Panc1 (cell line): ENCODE data around the gene TNIK. TPM values are rescaled to one million over a fixed set of nuclear protein-coding genes. Genes with fewer than 3 reads are reported as not detected.

Experiments
- ATAC-seq: fragments of 200-7000 bp; cut with Tn5 transposase; 2 replicates; pipeline ENCODE4 v1.9.1; 2020; ENCODE audit warnings: mild to moderate bottlenecking, moderate library complexity
- BruUV-seq: library from RNA; stranded (reverse); fragments of 400-500 nt; replicated peaks from 2 replicates; lab custom pipeline; 2021; lab: Mats Ljungman, UMichigan
- CTCF ChIA-PET: fragments of 300-600 bp; sonication (Branson Sonifier 250); formaldehyde crosslinking; loops from one replicate; lab custom pipeline; 2022; ENCODE audit warnings: antibody characterized with exemption; lab: Charles Lee
- POLR2A ChIA-PET: fragments of 300-600 bp; sonication (Branson Sonifier 250); formaldehyde crosslinking; loops from one replicate; lab custom pipeline; 2022; ENCODE audit warnings: antibody characterized with exemption; lab: Charles Lee
- DNase-seq: peaks from one replicate; pipeline ENCODE4 v3.0.0-alpha.2; 2010; ENCODE audit warnings: low read depth, low spot score
- H3K27ac ChIP-seq: 2 replicates; pipeline ENCODE4 v1.5.1; 2011; ENCODE audit warnings: mild to moderate bottlenecking, low read length, inconsistent platforms
- H3K27me3 ChIP-seq: fragments of 200-500 bp; sonication (Bioruptor generic); 2 replicates; pipeline ENCODE4 v1.6.0; 2014; ENCODE audit warnings: low read length, inconsistent platforms; ENCODE audit not compliant: control insufficient read depth, insufficient read depth
- H3K36me3 ChIP-seq: fragments of 200-500 bp; sonication (Bioruptor generic); 2 replicates; pipeline ENCODE4 v1.5.1; 2014; ENCODE audit warnings: inconsistent platforms, mild to moderate bottlenecking, low read length, moderate library complexity; ENCODE audit not compliant: control insufficient read depth, insufficient read depth
- H3K4me1 ChIP-seq: 2 replicates; pipeline ENCODE4 v1.5.1; 2011; ENCODE audit warnings: inconsistent platforms, mild to moderate bottlenecking, low read length, moderate library complexity; ENCODE audit not compliant: control insufficient read depth, insufficient read depth
- H3K4me3 ChIP-seq, 2 experiments: 2 replicates each; pipeline ENCODE4 v1.5.1; 2011 to 2012; ENCODE audit warnings: low read depth in 2 of 2, low read length in 2 of 2, mild to moderate bottlenecking in 2 of 2, inconsistent platforms in 1 of 2, moderate library complexity in 1 of 2
- H3K9me3 ChIP-seq: fragments of 200-500 bp; sonication (Bioruptor generic); 2 replicates; pipeline ENCODE4 v1.5.1; 2014; ENCODE audit warnings: low read depth, mild to moderate bottlenecking, inconsistent platforms, low read length, moderate library complexity; ENCODE audit not compliant: control insufficient read depth, insufficient read depth
- CTCF ChIP-seq: fragments of 450-650 bp; IDR thresholded peaks from 2 replicates; pipeline ENCODE4 v1.5.1; 2017; ENCODE audit warnings: mild to moderate bottlenecking
- POLR2AphosphoS5 ChIP-seq: IDR thresholded peaks from 2 replicates; pipeline ENCODE4 v1.6.1; 2012; ENCODE audit warnings: mild to moderate bottlenecking, low read depth, low read length, moderate library complexity
- REST ChIP-seq, 2 experiments: IDR thresholded peaks; 2 replicates each; pipeline ENCODE4 v1.6.1; 2011 to 2012; ENCODE audit warnings: low read depth in 2 of 2, control low read depth in 1 of 2, low read length in 1 of 2, mild to moderate bottlenecking in 1 of 2, moderate library complexity in 1 of 2; ENCODE audit not compliant: insufficient read depth in 1 of 2
- SIN3A ChIP-seq: IDR thresholded peaks from 2 replicates; pipeline ENCODE4 v1.6.1; 2012; ENCODE audit warnings: low read depth, mild to moderate bottlenecking, low read length, moderate library complexity, borderline replicate concordance; ENCODE audit not compliant: insufficient read depth
- TCF7L2 ChIP-seq: IDR thresholded peaks from 2 replicates; pipeline ENCODE4 v1.6.1; 2011; ENCODE audit warnings: mild to moderate bottlenecking, low read depth, low read length, inconsistent platforms
- in situ Hi-C: cut with HindIII; loops from 2 replicates; pipeline ENCODE4 v1.10.0; 2016; ENCODE audit warnings: low sequenced_read_pairs, low pct_unique_long_range_greater_than_20kb
- intact Hi-C: fragments of 100-400 bp; cut with micrococcal nuclease; formaldehyde crosslinking; loops from one replicate; pipeline ENCODE4 v1.10.0; 2022; ENCODE audit not compliant: unreplicated experiment
- total RNA-seq: library from RNA; stranded (reverse); gene quantifications from one replicate; pipeline ENCODE4 v1.2.1, GENCODE V29; 2021; ENCODE audit not compliant: unreplicated experiment

Gene TNIK
- total RNA-seq, 1 experiment from 2014 or later: 1.9 TPM

GRCh38 chr3:171266740-171267073 is 193.5 kb downstream of the TNIK start:
- intact Hi-C loops (no loop called here), in situ Hi-C loops (no loop called here)
- TF ChIP-seq CTCF (no peak), POLR2AphosphoS5 (no peak), SIN3A (no peak), REST (IDR thresholded peaks at IDR 0.05; ENCODE audit: insufficient read depth in 1 of 2, low read depth in 2 of 2, low read length in 1 of 2) (no peak), TCF7L2 (no peak)
- BruUV-seq: no TSS peak
- ATAC-seq: no peak
- H3K9me3 ChIP-seq: no peaks in the 10 kb centered on the region
- POLR2A ChIA-PET: no interaction called here
- CTCF ChIA-PET: no interaction called here
- DNase-seq: no peak
- H3K27me3 ChIP-seq: peaks cover 8% of the 10 kb centered on the region
- H3K36me3 ChIP-seq: no peaks in the 10 kb centered on the region
- H3K4me3 ChIP-seq: no peak overlapping the region
- H3K4me1 ChIP-seq: no peaks in the 10 kb centered on the region
- H3K27ac ChIP-seq: no peak overlapping the region

- no peak for DNase-seq
These were observed 194.0 kb downstream of the TNIK start for GRCh38 chr3:171266034-171266739.

More at GRCh38 chr3:171266034-171266739, 194.0 kb downstream of the TNIK start:
- no peaks in the 10 kb centered on the region for H3K9me3 ChIP-seq
- H3K4me3 ChIP-seq: no peak overlapping the region
- peaks cover 8% of the 10 kb centered on the region for H3K27me3 ChIP-seq
- in situ Hi-C loops (no loop called here), intact Hi-C loops (no loop called here)
- no peaks in the 10 kb centered on the region for H3K4me1 ChIP-seq
- TF ChIP-seq TCF7L2: no peak
- no peak for TF ChIP-seq SIN3A
- TF ChIP-seq REST (IDR thresholded peaks at IDR 0.05; ENCODE audit: insufficient read depth in 1 of 2, low read depth in 2 of 2, low read length in 1 of 2): no peak
- TF ChIP-seq CTCF: no peak
- ChIA-PET POLR2A (no interaction called here), CTCF (no interaction called here)
- no peaks in the 10 kb centered on the region for H3K36me3 ChIP-seq
- no TSS peak for BruUV-seq
- H3K27ac ChIP-seq: no peak overlapping the region
- no peak for ATAC-seq
